ENCODE measurements around the gene NTN1.

The NTN1 gene

GRCh38 chr17:9221147-9221921 is 200.0 kb downstream of the NTN1 start:
- DNase-seq = no peak

DNA sequence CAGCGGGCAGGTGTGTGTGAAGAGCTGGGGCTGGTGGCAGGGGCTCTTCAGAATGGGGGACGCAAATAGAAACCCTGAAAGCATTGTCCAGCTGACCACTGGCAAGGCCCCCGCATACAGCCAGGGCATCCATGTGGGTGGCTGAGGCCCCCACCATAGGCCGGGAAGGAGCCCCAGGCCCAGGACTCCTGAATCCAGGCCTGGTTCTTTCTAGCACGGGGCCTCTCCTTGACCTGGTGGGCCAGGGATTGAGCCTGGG is 200.5 kb downstream of the NTN1 start:
- DNase-seq = no peak

GRCh38 chr17:9223531-9223930 is 202.2 kb downstream of the NTN1 start:
- DNase-seq = no peak

DNA sequence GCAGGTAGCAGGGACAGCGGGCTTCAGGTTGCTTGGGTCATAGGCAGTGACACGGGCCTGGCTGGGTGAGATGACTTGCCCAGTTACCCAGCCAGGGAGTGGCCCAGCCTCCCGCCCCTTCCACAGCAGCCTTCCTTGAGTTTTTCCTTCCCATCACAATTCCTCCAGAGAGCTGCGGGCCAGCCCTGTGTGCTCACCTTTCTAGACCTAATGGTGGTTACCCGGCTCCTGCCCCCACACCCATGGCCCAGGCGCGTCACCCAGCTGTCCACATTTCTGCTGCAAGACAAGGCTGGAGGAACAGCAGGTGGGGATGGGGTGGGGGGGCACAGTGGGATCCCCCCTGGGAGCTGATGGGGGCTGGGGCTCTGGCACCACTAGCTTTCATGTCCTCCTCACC is 203.2 kb downstream of the NTN1 start:
- DNase-seq = no peak

DNA sequence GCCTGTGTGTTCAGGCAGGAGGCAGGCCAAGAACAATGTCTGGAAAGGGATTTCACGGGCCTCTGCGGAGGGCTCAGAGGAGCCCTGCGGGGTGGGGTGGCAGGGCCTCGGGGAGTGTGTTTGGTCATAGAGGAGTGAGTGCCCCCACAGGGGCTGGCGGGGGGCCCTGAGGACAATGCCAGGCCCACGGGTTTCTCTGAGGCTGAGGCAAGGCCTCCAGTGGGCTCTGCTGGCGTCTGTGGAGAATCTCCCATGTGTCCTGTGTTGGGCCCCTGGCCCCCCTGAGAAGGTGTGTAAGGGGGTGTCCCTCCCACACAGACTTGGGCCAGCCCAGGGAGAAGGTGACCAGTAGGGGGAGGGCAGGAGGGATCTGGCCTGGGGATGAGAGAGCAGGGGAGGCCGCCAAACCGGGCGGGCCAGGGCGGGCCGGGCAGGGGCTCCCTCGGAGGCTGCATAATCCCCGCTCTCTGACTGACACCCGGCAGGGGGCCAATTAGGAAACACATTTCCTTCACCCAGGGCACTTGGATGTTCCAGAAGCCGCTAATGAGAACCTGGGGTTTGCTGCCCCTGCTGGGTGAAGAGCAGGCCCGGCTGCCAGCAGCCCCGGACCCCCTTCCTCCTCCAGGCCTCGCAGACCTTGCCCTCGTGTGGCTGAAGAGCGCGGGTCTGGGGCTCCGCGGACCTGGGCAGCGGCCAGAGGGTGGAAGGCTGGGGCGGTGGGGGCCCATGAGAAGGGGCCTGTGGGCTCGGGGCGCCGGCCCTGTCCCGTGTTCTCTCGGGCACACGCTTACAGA is 204.2 kb downstream of the NTN1 start:
- DNase-seq = no peak

GRCh38 chr17:9226130-9226793 is 205.0 kb downstream of the NTN1 start:
- no peak for DNase-seq

- DNase-seq = no peak
Measured at GRCh38 chr17:9226794-9227135, 205.5 kb downstream of the NTN1 start.

GRCh38 chr17:9227819-9228407 is 206.6 kb downstream of the NTN1 start:
- no peak for DNase-seq

- DNase-seq = no peak
Measured at GRCh38 chr17:9228408-9229159, 207.3 kb downstream of the NTN1 start.

DNA sequence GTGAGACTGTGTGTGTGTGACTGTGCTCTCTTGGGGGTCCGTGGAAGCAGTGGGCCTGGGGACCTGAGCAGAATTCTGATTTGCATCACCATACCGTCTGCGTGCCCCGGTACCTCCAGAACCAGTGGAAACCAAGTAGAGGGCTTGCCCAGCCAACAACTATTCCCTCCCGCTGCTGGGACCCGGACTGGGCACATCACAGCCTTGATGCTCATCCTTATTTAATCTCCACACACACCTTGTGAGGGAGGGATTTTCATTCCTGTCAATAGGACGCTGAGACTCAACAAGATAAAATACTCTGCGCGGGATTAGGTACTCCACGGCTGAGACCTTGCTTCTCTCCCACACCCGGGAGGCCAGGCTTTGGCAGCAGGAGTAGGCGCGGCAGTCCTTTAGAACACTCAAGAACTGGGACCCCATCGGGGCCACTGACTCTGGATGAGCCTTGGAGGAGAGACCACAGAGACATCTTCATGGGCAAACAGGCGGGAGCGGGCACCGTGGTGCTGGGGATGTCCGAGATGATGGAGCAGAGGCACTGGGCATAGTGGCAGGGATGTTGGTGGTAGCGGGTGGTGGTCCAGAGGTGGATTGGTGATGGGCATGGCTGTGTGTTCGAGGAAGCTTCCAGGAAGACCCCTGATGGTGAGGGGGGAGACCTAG is 208.0 kb downstream of the NTN1 start:
- DNase-seq = no peak

- no peak for DNase-seq
Measured at GRCh38 chr17:9229826-9230201, 208.5 kb downstream of the NTN1 start.

GRCh38 chr17:9230346-9230745 is 209.0 kb downstream of the NTN1 start:
- no peak for DNase-seq

- DNase-seq = no peak
Measured at GRCh38 chr17:9230861-9231260, 209.6 kb downstream of the NTN1 start.

DNA sequence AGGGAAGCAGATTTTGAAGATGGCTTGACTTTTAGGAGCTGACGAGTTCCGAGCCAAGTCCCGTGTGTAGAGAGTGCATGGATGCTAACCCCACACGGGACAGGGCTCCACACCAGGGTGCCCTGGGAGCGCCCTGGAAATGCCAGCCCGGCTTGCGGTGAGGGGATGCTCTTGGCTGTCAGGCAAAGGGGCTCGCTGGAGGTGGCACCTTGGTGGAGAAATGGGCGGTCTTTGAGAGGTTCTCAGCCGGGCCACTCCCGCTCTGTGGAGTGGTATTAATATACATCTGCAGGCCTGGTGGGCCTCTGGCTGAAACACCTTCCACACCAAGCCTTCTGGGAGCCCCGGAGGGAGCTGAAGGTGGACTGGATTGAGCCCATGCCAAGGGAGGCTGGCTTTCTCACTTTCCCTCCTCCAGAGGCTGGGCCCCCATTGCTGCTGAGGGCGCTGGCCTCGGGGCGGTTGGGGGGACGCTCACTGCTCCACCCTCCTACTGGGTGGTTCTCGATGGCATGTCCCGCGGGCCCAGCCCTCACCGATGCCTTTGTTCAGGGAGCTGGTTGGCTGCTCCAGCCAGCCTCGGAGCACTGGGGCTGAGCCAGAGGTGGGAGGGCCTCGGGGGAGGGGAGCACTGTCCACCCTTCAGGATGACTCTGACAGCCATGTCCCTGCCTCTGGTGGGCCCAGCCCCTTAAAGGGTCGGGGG is 210.3 kb downstream of the NTN1 start:
- no peak for DNase-seq

- no peak for DNase-seq
Measured at GRCh38 chr17:9232155-9232475, 210.8 kb downstream of the NTN1 start.

DNA sequence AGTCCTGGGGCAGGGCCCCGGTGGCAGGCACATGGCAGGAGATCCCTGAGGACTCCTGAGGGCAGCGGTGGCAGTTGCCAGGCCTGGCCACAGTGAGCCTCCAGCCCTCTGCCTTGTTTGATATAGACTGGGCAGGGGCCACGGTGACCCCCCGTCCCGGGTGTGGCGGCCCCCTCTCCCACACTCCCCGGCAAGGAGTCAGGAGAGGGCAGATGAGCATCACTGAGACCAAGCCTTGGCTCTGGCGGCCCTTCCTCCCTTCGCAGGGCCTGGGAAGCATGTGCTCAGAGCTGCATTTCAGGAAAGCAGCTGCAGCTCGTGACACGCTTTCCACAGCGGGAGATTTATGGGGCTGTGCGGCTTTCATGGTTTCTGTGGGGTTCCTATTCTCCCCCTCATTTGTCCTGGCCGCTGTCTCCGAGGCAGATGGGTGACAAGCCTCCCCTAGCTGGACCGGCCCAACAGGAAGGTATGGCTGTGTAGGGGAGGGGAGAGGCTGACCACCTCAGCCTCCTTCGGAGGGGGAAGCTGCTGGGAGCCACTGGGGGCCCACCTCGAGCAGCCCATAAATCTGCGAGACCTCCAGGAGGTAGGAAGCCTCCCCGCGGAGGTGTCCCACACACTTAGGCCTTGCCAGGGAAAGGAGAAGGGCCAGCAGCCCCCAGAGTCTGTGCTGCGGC is 211.4 kb downstream of the NTN1 start:
- DNase-seq = no peak

- no peak for DNase-seq
Measured at GRCh38 chr17:9233271-9233599, 211.9 kb downstream of the NTN1 start.

DNA sequence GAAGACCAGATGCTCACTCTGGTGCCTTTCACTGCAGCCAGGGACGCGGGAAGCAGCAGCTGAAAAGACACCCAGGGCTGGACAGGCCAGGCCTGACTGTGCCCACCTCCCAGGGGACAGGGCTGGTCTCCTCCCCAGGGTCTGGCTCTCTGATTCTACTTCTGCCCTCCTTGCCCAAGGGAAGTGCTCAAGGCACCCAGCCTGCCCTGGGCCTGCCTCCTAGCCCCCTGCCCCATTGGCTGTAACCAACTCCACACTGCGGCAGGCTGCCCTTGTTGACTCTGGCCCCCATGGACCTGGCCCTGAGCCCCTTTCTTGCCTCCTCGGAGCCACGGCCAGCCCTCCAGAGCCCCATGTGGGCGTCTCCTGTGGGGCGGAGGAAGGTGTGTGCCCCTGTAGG is 212.5 kb downstream of the NTN1 start:
- no peak for DNase-seq

- no peak for DNase-seq
Measured at GRCh38 chr17:9234389-9234945, 213.2 kb downstream of the NTN1 start.

GRCh38 chr17:9235346-9235745 is 214.0 kb downstream of the NTN1 start:
- no peak for DNase-seq
